ENCODE measurements around the gene CD200R1. TPM values are rescaled to one million over a fixed set of nuclear protein-coding genes. Genes with fewer than 3 reads are reported as not detected.

CD200R1 gene
- total RNA-seq, 2 donors from 2014 or later = 0.23 to 2.2 TPM

DNA sequence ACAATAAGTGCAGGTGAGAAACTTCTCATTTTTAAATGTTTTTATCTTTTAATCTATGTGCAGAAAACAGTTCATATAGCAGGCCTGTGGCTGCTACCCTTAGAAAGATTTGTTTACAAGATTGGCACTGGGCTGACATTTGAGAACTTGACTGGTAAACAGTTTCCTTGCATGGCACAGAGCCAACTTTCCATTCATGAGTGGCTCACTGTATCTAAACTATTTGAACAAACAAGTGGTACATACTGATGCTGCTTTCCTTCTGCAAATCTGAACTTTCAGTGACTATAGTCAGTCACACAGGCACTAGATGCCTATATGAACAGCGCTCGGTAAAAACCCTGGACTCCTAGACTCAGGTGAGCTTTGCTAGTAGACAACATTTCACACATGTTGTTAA, 9.6 kb upstream of the CD200R1 start:
- DNase-seq (ENCODE audit: low spot score) = peak; percentile 46
- no peak overlapping the region for H3K4me3 ChIP-seq
- no peaks in the 10 kb centered on the region for H3K4me1 ChIP-seq (replicated peaks)
- no peak overlapping the region for H3K27ac ChIP-seq
- no peaks in the 10 kb centered on the region for H3K9me3 ChIP-seq
- TF ChIP-seq, protein P1, sequence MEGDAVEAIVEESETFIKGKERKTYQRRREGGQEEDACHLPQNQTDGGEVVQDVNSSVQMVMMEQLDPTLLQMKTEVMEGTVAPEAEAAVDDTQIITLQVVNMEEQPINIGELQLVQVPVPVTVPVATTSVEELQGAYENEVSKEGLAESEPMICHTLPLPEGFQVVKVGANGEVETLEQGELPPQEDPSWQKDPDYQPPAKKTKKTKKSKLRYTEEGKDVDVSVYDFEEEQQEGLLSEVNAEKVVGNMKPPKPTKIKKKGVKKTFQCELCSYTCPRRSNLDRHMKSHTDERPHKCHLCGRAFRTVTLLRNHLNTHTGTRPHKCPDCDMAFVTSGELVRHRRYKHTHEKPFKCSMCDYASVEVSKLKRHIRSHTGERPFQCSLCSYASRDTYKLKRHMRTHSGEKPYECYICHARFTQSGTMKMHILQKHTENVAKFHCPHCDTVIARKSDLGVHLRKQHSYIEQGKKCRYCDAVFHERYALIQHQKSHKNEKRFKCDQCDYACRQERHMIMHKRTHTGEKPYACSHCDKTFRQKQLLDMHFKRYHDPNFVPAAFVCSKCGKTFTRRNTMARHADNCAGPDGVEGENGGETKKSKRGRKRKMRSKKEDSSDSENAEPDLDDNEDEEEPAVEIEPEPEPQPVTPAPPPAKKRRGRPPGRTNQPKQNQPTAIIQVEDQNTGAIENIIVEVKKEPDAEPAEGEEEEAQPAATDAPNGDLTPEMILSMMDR (IDR thresholded peaks at IDR 0.05) = no peak
- TF ChIP-seq POLR2AphosphoS5 (IDR thresholded peaks at IDR 0.05) (no peak), POLR2A (IDR thresholded peaks at IDR 0.05) (no peak)
- H3K27me3 ChIP-seq (replicated peaks; ENCODE audit: insufficient read depth) = no peaks in the 10 kb centered on the region
- 82% methylated on average over 2 of the region's 2 CpGs for whole genome bisulfite sequencing
- H3K36me3 ChIP-seq = no peaks in the 10 kb centered on the region
- intact Hi-C loops (cut with DNase I) = loop anchor here (5.0 kb wide), 1 partner anchor 402 kb away; no protein-coding TSS in a partner anchor

DNA sequence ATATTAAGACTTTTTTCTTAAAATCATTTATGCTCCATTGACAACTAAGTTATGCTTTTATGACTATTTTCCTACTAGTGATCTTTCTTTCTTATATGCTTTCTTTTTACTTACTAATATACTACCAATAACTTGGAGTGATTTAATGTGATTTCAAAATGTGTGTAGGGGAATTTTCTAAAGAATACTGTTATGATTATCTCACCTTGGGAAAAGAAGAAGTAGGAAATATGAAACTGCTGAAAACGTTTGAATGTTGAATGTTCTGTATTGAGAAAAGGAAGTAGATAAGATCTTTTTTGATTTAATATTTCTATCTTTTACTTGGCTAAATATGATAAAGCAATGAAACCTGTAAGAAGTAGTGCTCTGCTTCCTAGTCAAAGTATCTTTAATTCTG, 7.8 kb upstream of the CD200R1 start:
- WGBS = 16% methylated on average over 1 of the region's 1 CpG
- intact Hi-C loops (cut with DNase I) = loop anchor here (5.0 kb wide), 1 partner anchor 400 kb away; no protein-coding TSS in a partner anchor

DNA sequence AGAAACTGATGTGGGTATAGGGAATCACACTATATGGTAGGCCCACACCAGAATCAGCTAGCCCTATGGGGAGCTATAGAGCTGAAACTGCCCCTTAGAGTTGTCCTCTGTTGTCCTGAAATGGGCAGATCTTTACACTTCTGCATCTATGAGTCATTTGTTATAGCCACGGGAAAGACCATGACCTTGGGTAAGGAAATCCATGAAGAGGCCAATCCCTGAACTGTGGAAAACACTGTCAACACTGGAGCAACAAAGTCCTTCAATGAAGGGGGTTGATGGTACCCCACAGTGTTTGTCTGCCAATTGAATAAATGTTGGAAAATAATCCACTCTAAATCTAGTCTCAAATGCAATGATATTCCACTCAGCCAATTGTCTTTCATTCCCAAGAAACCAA, 5.2 kb upstream of the CD200R1 start:
- no peaks in the 10 kb centered on the region for H3K4me1 ChIP-seq (replicated peaks)
- H3K9me3 ChIP-seq = no peaks in the 10 kb centered on the region
- no peak for DNase-seq (ENCODE audit: low spot score)
- no peak overlapping the region for H3K27ac ChIP-seq
- no peak for TF ChIP-seq POLR2AphosphoS5 (IDR thresholded peaks at IDR 0.05)
- TF ChIP-seq, protein P1 (IDR thresholded peaks at IDR 0.05) = no peak
- no peak for TF ChIP-seq POLR2A (IDR thresholded peaks at IDR 0.05)
- 39% methylated on average over 1 of the region's 1 CpG for WGBS
- H3K4me3 ChIP-seq = no peak overlapping the region
- intact Hi-C loops (cut with DNase I) = loop anchor here (5.0 kb wide), 1 partner anchor 398 kb away; no protein-coding TSS in a partner anchor
- H3K27me3 ChIP-seq (replicated peaks; ENCODE audit: insufficient read depth) = no peaks in the 10 kb centered on the region
- H3K36me3 ChIP-seq = no peaks in the 10 kb centered on the region

More for the DNA sequence above, 7.8 kb upstream of the CD200R1 start:
- Histone ChIP-seq H3K27ac (no peak overlapping the region), H3K4me3 (no peak overlapping the region), H3K27me3 (replicated peaks; ENCODE audit: insufficient read depth) (no peaks in the 10 kb centered on the region), H3K4me1 (replicated peaks) (no peaks in the 10 kb centered on the region), H3K9me3 (no peaks in the 10 kb centered on the region), H3K36me3 (no peaks in the 10 kb centered on the region)
- TF ChIP-seq, protein P1 (IDR thresholded peaks at IDR 0.05) = no peak
- no peak for TF ChIP-seq POLR2A (IDR thresholded peaks at IDR 0.05)
- no peak for TF ChIP-seq POLR2AphosphoS5 (IDR thresholded peaks at IDR 0.05)
- no peak for DNase-seq (ENCODE audit: low spot score)

DNA sequence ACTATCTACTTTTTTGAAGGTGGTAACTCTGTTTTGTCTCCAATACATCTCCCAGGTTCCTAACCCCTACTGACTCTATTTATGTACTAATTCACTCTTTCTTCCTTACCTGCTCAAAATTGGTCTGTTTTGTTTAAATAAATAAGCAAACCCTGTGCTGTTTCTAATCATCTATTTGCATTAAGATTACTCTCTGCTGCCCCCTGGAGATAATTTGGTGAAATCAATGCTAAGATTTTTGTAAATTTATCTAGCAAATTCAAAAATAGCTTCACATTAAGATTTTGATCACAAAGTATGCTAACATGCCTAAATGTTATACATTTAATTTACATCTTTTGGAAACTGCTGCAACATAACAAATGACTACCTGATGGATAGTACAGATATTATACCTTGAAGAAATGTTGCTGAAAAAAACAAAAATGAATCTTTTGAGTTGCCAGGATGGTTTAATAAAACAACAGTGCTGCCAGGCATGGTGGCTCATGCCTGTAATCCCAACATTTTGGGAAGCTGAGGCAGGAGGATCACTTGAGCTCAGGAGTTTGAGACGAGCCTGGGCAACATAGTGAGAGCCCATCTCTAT, 4.4 kb upstream of the CD200R1 start:
- no peak for TF ChIP-seq POLR2A (IDR thresholded peaks at IDR 0.05)
- TF ChIP-seq, protein P1 (IDR thresholded peaks at IDR 0.05) = peak; percentile 22 to 68 (median 64)
- no peak for DNase-seq (ENCODE audit: low spot score)
- no peak overlapping the region for H3K27ac ChIP-seq
- no peaks in the 10 kb centered on the region for H3K27me3 ChIP-seq (replicated peaks; ENCODE audit: insufficient read depth)
- H3K4me3 ChIP-seq = no peak overlapping the region
- intact Hi-C loops (cut with DNase I) = loop anchor here (5.0 kb wide), 1 partner anchor 337 kb away; the partner anchor contains the start of gene CCDC80
- H3K9me3 ChIP-seq = no peaks in the 10 kb centered on the region
- H3K36me3 ChIP-seq = no peaks in the 10 kb centered on the region
- whole genome bisulfite sequencing = 60% methylated on average over 1 of the region's 1 CpG
- no peaks in the 10 kb centered on the region for H3K4me1 ChIP-seq (replicated peaks)

DNA sequence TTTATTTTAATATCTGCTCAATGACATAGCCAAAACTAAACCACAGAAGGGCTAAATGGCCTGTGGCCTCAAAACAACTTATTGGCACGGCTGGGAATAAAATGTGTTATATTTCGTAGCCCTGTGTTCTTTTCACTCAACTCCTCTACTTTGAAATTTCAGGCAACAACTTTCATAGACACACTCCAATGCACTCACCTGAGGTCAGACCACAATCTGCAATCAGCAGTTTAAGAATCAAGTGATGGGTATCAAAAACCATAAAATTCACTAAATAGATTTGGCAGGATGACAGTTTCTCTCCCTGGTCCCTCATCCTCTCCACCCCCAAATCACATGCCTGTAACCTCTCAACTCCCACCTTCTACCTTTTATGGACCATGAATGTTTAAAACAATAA, 2.0 kb upstream of the CD200R1 start:
- Histone ChIP-seq H3K4me3 (no peak overlapping the region), H3K36me3 (no peaks in the 10 kb centered on the region), H3K9me3 (no peaks in the 10 kb centered on the region), H3K4me1 (replicated peaks) (no peaks in the 10 kb centered on the region), H3K27me3 (replicated peaks; ENCODE audit: insufficient read depth) (no peaks in the 10 kb centered on the region), H3K27ac (no peak overlapping the region)
- TF ChIP-seq POLR2AphosphoS5 (IDR thresholded peaks at IDR 0.05) (no peak), POLR2A (IDR thresholded peaks at IDR 0.05) (no peak)
- TF ChIP-seq, protein P1 (IDR thresholded peaks at IDR 0.05) = no peak
- intact Hi-C loops (cut with DNase I) = loop anchor here (5.0 kb wide), 1 partner anchor 335 kb away; the partner anchor contains the start of gene CCDC80
- 92% methylated on average over 2 of the region's 2 CpGs for WGBS
- no peak for DNase-seq (ENCODE audit: low spot score)

All from prostate gland (tissue), 2 donors.